ENCODE results near the gene TOMM7. TPM values are rescaled to one million over a fixed set of nuclear protein-coding genes. Genes with fewer than 3 reads are reported as not detected.

The TOMM7 gene
- total RNA-seq, 1 experiment from 2014 or later, result 325 TPM

DNA sequence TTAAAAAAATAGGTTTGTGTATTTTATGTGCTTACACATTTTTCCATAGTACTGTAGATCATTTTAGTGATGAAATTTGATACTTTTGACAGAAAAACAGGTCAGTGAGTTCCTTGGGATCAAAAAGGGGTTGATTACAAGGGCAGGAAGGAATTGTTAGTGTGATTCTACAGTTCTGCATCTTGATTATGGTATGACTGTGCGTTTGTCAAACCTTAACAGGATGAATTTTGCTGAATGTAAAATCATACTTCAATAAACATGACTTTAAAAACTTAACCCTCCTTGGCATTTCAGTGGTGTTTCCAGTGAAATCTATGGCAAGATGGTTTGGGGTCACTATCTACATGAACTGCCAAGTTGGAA, 35.6 kb upstream of the TOMM7 start:
- CTCF ChIA-PET, result no interaction called here
- no peak for ATAC-seq

DNA sequence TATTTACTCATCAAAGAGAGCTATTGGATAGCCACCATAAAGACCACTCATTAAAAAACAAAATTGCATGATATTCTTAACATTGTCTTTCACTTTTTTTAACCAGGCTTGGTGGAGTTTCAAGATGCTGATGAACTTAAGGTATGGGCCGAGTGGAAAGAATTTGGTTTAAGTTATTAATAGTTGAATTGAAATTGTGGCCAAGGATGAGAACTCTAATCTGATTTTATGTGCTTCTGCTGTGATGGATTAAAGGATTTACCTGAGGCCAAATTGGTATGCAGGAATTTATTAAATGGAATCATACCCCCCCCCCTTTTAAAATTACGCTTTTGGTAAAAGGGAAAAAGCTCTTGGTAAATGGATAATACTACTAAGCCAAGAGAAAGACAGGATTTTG, 33.8 kb upstream of the TOMM7 start:
- ChIA-PET RAD21 (ENCODE audit: low non-redundant PET in 1 of 2, low total read pairs in 2 of 2, uncharacterized antibody in 2 of 2, unreplicated experiment in 2 of 2) (no interaction called here), POLR2A (interaction anchor here (0.8 to 2.8 kb wide), 3 partner anchors 9 to 296 kb away, joined by 3 to 8 read pairs (median 3); no protein-coding TSS in a partner anchor), CTCF (interaction anchor here (1.6 kb wide), 1 partner anchor 199 kb away, joined by 6 read pairs; no protein-coding TSS in a partner anchor)
- DNase-seq (ENCODE audit: low read depth, low spot score) (no peak), ATAC-seq (no peak)
- H3K4me2 ChIP-seq (ENCODE audit: low read length), result peak overlapping the region; percentile 88
- peak overlapping the region; percentile 99 for H3K9ac ChIP-seq (ENCODE audit: low read length)
- intact Hi-C loops (cut with micrococcal nuclease), result loop anchor here (10.0 kb wide), 1 partner anchor 302 kb away; no protein-coding TSS in a partner anchor
- peaks cover 2 to 21% of the 10 kb centered on the region in 2 experiments; a peak in 1 of 4 replicates for H3K36me3 ChIP-seq (ENCODE audit: control insufficient read depth in 1 of 2, insufficient read depth in 2 of 2, low read length in 2 of 2)
- TF ChIP-seq EZH2 (IDR thresholded peaks at IDR 0.05) (no peak), SIN3A (IDR thresholded peaks at IDR 0.05; ENCODE audit: low read depth) (0 out of 2 replicates have a peak, but pooled peaks have one; percentile 18), JUND (IDR thresholded peaks at IDR 0.05) (no peak), CBX3 (IDR thresholded peaks at IDR 0.05; ENCODE audit: low read depth) (no peak)
- TF ChIP-seq, protein P1, sequence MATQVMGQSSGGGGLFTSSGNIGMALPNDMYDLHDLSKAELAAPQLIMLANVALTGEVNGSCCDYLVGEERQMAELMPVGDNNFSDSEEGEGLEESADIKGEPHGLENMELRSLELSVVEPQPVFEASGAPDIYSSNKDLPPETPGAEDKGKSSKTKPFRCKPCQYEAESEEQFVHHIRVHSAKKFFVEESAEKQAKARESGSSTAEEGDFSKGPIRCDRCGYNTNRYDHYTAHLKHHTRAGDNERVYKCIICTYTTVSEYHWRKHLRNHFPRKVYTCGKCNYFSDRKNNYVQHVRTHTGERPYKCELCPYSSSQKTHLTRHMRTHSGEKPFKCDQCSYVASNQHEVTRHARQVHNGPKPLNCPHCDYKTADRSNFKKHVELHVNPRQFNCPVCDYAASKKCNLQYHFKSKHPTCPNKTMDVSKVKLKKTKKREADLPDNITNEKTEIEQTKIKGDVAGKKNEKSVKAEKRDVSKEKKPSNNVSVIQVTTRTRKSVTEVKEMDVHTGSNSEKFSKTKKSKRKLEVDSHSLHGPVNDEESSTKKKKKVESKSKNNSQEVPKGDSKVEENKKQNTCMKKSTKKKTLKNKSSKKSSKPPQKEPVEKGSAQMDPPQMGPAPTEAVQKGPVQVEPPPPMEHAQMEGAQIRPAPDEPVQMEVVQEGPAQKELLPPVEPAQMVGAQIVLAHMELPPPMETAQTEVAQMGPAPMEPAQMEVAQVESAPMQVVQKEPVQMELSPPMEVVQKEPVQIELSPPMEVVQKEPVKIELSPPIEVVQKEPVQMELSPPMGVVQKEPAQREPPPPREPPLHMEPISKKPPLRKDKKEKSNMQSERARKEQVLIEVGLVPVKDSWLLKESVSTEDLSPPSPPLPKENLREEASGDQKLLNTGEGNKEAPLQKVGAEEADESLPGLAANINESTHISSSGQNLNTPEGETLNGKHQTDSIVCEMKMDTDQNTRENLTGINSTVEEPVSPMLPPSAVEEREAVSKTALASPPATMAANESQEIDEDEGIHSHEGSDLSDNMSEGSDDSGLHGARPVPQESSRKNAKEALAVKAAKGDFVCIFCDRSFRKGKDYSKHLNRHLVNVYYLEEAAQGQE (IDR thresholded peaks at IDR 0.05; ENCODE audit: low read depth), result no peak
- no peaks in the 10 kb centered on the region for H3K9me3 ChIP-seq (ENCODE audit: control insufficient read depth in 1 of 2, insufficient read depth in 1 of 2, low read depth in 1 of 2, low read length in 2 of 2)
- no peaks in the 10 kb centered on the region for H3K9me2 ChIP-seq (ENCODE audit: insufficient read depth)
- no peaks in the 10 kb centered on the region for H3K27me3 ChIP-seq (ENCODE audit: insufficient read depth, low read length)
- H3K79me2 ChIP-seq (ENCODE audit: insufficient read depth, low read length), result peaks cover 29% of the 10 kb centered on the region
- H3K4me1 ChIP-seq (ENCODE audit: control insufficient read depth in 1 of 2, insufficient read depth in 2 of 2, low read length in 2 of 2), result peaks cover 44 to 66% of the 10 kb centered on the region in 2 experiments
- no peak overlapping the region for H2AFZ ChIP-seq (ENCODE audit: low read depth, low read length, poor library complexity, severe bottlenecking)
- peak overlapping the region; percentile 62 to 89 for H3K4me3 ChIP-seq (replicated peaks in 1 of 2; ENCODE audit: low read depth in 1 of 2, low read length in 2 of 2)
- peak overlapping the region; percentile 97 for H3K27ac ChIP-seq (ENCODE audit: low read depth, low read length)
- H4K20me1 ChIP-seq (ENCODE audit: insufficient read depth), result no peaks in the 10 kb centered on the region
- BruUV-seq (replicated peaks), result no TSS peak

More for the DNA sequence above, 35.6 kb upstream of the TOMM7 start:
- peak overlapping the region; percentile 97 for H3K27ac ChIP-seq (ENCODE audit: low read depth, low read length)
- TF ChIP-seq EGR1 (IDR thresholded peaks at IDR 0.05; ENCODE audit: low read depth) (0 out of 2 replicates have a peak, but pooled peaks have one; percentile 24), SP1 (IDR thresholded peaks at IDR 0.05; ENCODE audit: low read depth) (no peak), SRF (IDR thresholded peaks at IDR 0.05; ENCODE audit: low read depth) (0 out of 2 replicates have a peak, but pooled peaks have one; percentile 20), SIN3A (IDR thresholded peaks at IDR 0.05; ENCODE audit: low read depth) (no peak)
- TF ChIP-seq, protein P2, sequence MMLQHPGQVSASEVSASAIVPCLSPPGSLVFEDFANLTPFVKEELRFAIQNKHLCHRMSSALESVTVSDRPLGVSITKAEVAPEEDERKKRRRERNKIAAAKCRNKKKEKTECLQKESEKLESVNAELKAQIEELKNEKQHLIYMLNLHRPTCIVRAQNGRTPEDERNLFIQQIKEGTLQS (IDR thresholded peaks at IDR 0.05), result no peak
- POLR2A ChIA-PET, result interaction anchor here (0.7 kb wide), 1 partner anchor 172 kb away, joined by 3 read pairs; no protein-coding TSS in a partner anchor
- H3K4me1 ChIP-seq (ENCODE audit: control insufficient read depth in 1 of 2, insufficient read depth in 2 of 2, low read length in 2 of 2), result peaks cover 44 to 62% of the 10 kb centered on the region in 2 experiments
- no peaks in the 10 kb centered on the region for H4K20me1 ChIP-seq (ENCODE audit: insufficient read depth)
- intact Hi-C loops (cut with micrococcal nuclease), result loop anchor here (10.0 kb wide), 1 partner anchor 303 kb away; no protein-coding TSS in a partner anchor
- H3K4me3 ChIP-seq (replicated peaks in 1 of 2; ENCODE audit: low read depth in 1 of 2, low read length in 2 of 2), result peak overlapping the region in 1 of 2 experiments; percentile 2; a peak in 2 of 4 replicates
- no TSS peak for BruUV-seq (replicated peaks)
- peak overlapping the region; percentile 99 for H3K9ac ChIP-seq (ENCODE audit: low read length)
- no peaks in the 10 kb centered on the region for H3K27me3 ChIP-seq (ENCODE audit: insufficient read depth, low read length)
- RAD21 ChIA-PET (ENCODE audit: low non-redundant PET in 1 of 2, low total read pairs in 2 of 2, uncharacterized antibody in 2 of 2, unreplicated experiment in 2 of 2), result no interaction called here
- DNase-seq (ENCODE audit: low read depth, low spot score), result no peak
- no peaks in the 10 kb centered on the region for H3K9me2 ChIP-seq (ENCODE audit: insufficient read depth)
- H3K36me3 ChIP-seq (ENCODE audit: control insufficient read depth in 1 of 2, insufficient read depth in 2 of 2, low read length in 2 of 2), result peaks cover 2 to 21% of the 10 kb centered on the region in 2 experiments; a peak in 1 of 4 replicates
- H2AFZ ChIP-seq (ENCODE audit: low read depth, low read length, poor library complexity, severe bottlenecking), result no peak overlapping the region
- peaks cover 29% of the 10 kb centered on the region for H3K79me2 ChIP-seq (ENCODE audit: insufficient read depth, low read length)
- no peaks in the 10 kb centered on the region for H3K9me3 ChIP-seq (ENCODE audit: control insufficient read depth in 1 of 2, insufficient read depth in 1 of 2, low read depth in 1 of 2, low read length in 2 of 2)
- peak overlapping the region; percentile 88 for H3K4me2 ChIP-seq (ENCODE audit: low read length)
